CD14-positive monocyte (primary cell): Measurements from ENCODE around the gene SMCO3. TPM values are rescaled to one million over a fixed set of nuclear protein-coding genes. Genes with fewer than 3 reads are reported as not detected.
A peak's percentile ranks its signal among the peaks of the same experiment; 100 is the strongest.

Experiments used
- DNase-seq, 3 donors: peaks; one replicate each; pipeline ENCODE4 v3.0.0-alpha.2; 2011 to 2022
- H2AFZ ChIP-seq: 2 replicates; pipeline ENCODE4 v1.6.0; 2012; ENCODE audit warnings: mild to moderate bottlenecking, low read depth, low read length, inconsistent platforms; ENCODE audit not compliant: insufficient read depth, poor library complexity, severe bottlenecking
- H3K27ac ChIP-seq, 2 donors: 1 replicate in 1 of 2; 2 replicates in 1 of 2; pipeline ENCODE4 v1.5.1; 2012 to 2013; ENCODE audit warnings: low read length in 2 of 2, control low read depth in 1 of 2, inconsistent platforms in 1 of 2, low read depth in 1 of 2, mild to moderate bottlenecking in 1 of 2
- H3K27me3 ChIP-seq, 2 donors: one replicate each; pipeline versions ENCODE4 v1.6.0 to v1.6.1; 2011 to 2013; ENCODE audit warnings: low read length in 2 of 2; ENCODE audit not compliant: control insufficient read depth in 2 of 2, insufficient read depth in 2 of 2
- H3K36me3 ChIP-seq, 2 donors: replicated peaks in 1 of 2; 1 replicate in 1 of 2; 2 replicates in 1 of 2; pipeline versions ENCODE4 v1.5.1 to v1.6.1; 2012 to 2013; ENCODE audit warnings: low read length in 2 of 2, control low read depth in 1 of 2, inconsistent platforms in 1 of 2, mild to moderate bottlenecking in 1 of 2; ENCODE audit not compliant: insufficient read depth in 2 of 2, control insufficient read depth in 1 of 2
- H3K4me1 ChIP-seq, 2 donors: 1 replicate in 1 of 2; 2 replicates in 1 of 2; pipeline versions ENCODE4 v1.5.1 to v1.6.1; 2012 to 2013; ENCODE audit warnings: low read length in 2 of 2, control low read depth in 1 of 2, inconsistent platforms in 1 of 2, mild to moderate bottlenecking in 1 of 2, moderate library complexity in 1 of 2; ENCODE audit not compliant: insufficient read depth in 2 of 2, control insufficient read depth in 1 of 2
- H3K4me2 ChIP-seq: replicated peaks from 2 replicates; pipeline ENCODE3; 2012; ENCODE audit warnings: low read length, moderate library complexity, mild to moderate bottlenecking; ENCODE audit not compliant: poor library complexity, severe bottlenecking; ENCODE audit errors: extremely low read depth
- H3K4me3 ChIP-seq, 3 experiments: fragments of 200-600 bp in 1 of 3; sonication (generic) in 1 of 3; replicated peaks in 1 of 3; 1 replicate in 2 of 3; 2 replicates in 1 of 3; pipeline ENCODE4 v1.5.1; 2011 to 2013; ENCODE audit warnings: low read length in 3 of 3, mild to moderate bottlenecking in 3 of 3, control low read depth in 2 of 3, low read depth in 2 of 3, inconsistent platforms in 1 of 3, moderate library complexity in 1 of 3
- H3K79me2 ChIP-seq: 2 replicates; pipeline ENCODE4 v1.6.0; 2012; ENCODE audit warnings: mild to moderate bottlenecking, control low read depth, inconsistent platforms, low read length, moderate library complexity; ENCODE audit not compliant: insufficient read depth
- H3K9ac ChIP-seq: 2 replicates; pipeline ENCODE4 v1.6.0; 2017; ENCODE audit warnings: low read length, mild to moderate bottlenecking; ENCODE audit not compliant: insufficient read depth, poor library complexity, severe bottlenecking
- H3K9me3 ChIP-seq, 2 donors: replicated peaks in 1 of 2; 1 replicate in 1 of 2; 2 replicates in 1 of 2; pipeline versions ENCODE4 v1.5.1 to v1.6.1; 2012 to 2013; ENCODE audit warnings: low read length in 2 of 2, control low read depth in 1 of 2; ENCODE audit not compliant: control insufficient read depth in 1 of 2, insufficient read depth in 1 of 2
- H4K20me1 ChIP-seq: 2 replicates; pipeline ENCODE4 v1.6.0; 2012; ENCODE audit warnings: mild to moderate bottlenecking, low read length, control low read depth, moderate library complexity; ENCODE audit not compliant: insufficient read depth
- H3K27ac Mint-ChIP-seq, 7 donors: one replicate each; pipeline ENCODE4 v1.8.0; 2020; ENCODE audit warnings: mild to moderate bottlenecking in 7 of 7, mixed read lengths in 7 of 7, moderate library complexity in 6 of 7, inconsistent platforms in 2 of 7
- H3K27me3 Mint-ChIP-seq, 3 donors: one replicate each; pipeline ENCODE4 v1.8.0; 2021 to 2022; ENCODE audit warnings: low read depth in 3 of 3, mild to moderate bottlenecking in 3 of 3, mixed read lengths in 3 of 3, moderate library complexity in 3 of 3, inconsistent platforms in 1 of 3
- H3K36me3 Mint-ChIP-seq, 2 donors: one replicate each; pipeline ENCODE4 v1.8.0; 2020; ENCODE audit warnings: mixed read lengths in 2 of 2, inconsistent platforms in 1 of 2, mild to moderate bottlenecking in 1 of 2
- H3K4me1 Mint-ChIP-seq: one replicate; pipeline ENCODE4 v1.8.0; 2020; ENCODE audit warnings: mild to moderate bottlenecking, mixed read lengths
- H3K4me3 Mint-ChIP-seq, 2 donors: one replicate each; pipeline ENCODE4 v1.8.0; 2020; ENCODE audit warnings: mild to moderate bottlenecking in 2 of 2, mixed read lengths in 2 of 2, moderate library complexity in 1 of 2
- H3K9me3 Mint-ChIP-seq, 7 donors: one replicate each; pipeline ENCODE4 v1.8.0; 2020 to 2022; ENCODE audit warnings: mixed read lengths in 7 of 7, mild to moderate bottlenecking in 6 of 7, moderate library complexity in 6 of 7, inconsistent platforms in 2 of 7
- WGBS: methylation state at CpG from one replicate; pipeline ENCODE4 v1.1.5; 2013; ENCODE audit warnings: missing lambda C conversion rate; ENCODE audit not compliant: insufficient coverage; 5-methylcytosine and 5-hydroxymethylcytosine counted together
- intact Hi-C, 2 donors: fragments of 100-400 bp; cut with micrococcal nuclease; formaldehyde crosslinking; loops; one replicate each; pipeline versions ENCODE4 v1.15.0 to v1.15.1; 2023
- polyA plus RNA-seq, 3 donors: library from polyadenylated mRNA; depleted of rRNA in 1 of 3; unstranded in 2 of 3; stranded (reverse) in 1 of 3; fragments of 300-500 nt in 2 of 3; fragments of >200 nt in 1 of 3; fragmentation: Illumina TruSeq in 2 of 3; gene quantifications; 1 replicate in 2 of 3; 2 replicates in 1 of 3; pipeline ENCODE4 v1.2.3, GENCODE V29; 2012 to 2021
- TF ChIP-seq, protein P1 (sequence below): fragments of 200-600 bp; IDR thresholded peaks from one replicate; pipeline ENCODE4 v1.8.0; 2022; ENCODE audit warnings: antibody characterized with exemption, mild to moderate bottlenecking

SMCO3 gene
- polyA plus RNA-seq, 3 donors = 0.11 TPM; not detected in 2

DNA sequence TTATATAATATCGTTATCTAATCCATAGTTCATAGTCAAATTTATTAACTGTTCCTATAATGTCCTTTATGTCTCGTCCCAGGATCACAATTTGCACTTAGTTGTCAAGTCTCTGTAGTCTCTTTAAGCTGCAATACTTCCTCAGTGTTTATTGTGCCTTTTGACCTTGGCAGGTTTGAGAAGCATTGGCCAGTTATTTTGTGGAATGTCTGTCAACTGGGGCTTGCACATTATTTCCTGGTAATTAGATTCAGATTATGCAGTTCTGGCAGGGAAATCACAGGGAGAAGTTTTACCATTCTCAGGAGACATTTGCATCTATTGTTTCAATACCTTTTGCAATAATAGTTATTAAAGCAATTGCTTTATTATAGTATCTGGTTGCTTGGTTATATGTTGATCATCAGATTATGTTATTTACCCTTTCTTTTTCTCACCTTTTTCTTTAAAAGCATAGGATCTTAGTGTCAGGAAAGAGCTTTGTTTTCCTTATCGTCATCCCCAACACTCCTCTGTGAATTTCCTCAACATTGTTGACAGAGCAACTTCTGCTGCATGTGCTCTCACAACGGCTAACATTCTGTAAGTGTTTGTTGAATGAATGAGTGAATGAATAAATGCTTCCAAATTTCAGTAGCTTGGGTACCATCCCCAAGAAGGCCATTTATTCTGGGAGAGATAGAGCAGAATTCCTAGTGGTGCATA lies 33.0 kb upstream of the SMCO3 start:
- H3K4me1 ChIP-seq = no peaks in the 10 kb centered on the region
- TF ChIP-seq, protein P1, sequence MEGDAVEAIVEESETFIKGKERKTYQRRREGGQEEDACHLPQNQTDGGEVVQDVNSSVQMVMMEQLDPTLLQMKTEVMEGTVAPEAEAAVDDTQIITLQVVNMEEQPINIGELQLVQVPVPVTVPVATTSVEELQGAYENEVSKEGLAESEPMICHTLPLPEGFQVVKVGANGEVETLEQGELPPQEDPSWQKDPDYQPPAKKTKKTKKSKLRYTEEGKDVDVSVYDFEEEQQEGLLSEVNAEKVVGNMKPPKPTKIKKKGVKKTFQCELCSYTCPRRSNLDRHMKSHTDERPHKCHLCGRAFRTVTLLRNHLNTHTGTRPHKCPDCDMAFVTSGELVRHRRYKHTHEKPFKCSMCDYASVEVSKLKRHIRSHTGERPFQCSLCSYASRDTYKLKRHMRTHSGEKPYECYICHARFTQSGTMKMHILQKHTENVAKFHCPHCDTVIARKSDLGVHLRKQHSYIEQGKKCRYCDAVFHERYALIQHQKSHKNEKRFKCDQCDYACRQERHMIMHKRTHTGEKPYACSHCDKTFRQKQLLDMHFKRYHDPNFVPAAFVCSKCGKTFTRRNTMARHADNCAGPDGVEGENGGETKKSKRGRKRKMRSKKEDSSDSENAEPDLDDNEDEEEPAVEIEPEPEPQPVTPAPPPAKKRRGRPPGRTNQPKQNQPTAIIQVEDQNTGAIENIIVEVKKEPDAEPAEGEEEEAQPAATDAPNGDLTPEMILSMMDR = no peak
- Mint-ChIP-seq H3K27ac (no peak overlapping the region), H3K4me3 (no peak overlapping the region), H3K9me3 (no peaks in the 10 kb centered on the region), H3K4me1 (peaks cover 2% of the 10 kb centered on the region), H3K36me3 (no peaks in the 10 kb centered on the region), H3K27me3 (peaks cover 0 to 3% (median 2%) of the 10 kb centered on the region in 3 donors)
- no peak for DNase-seq
- no peak overlapping the region for H3K4me2 ChIP-seq
- H3K79me2 ChIP-seq = no peaks in the 10 kb centered on the region
- WGBS = no CpG with 5 or more reads among the region's 4 CpGs
- no peak overlapping the region for H2AFZ ChIP-seq
- no peak overlapping the region for H3K27ac ChIP-seq
- no peaks in the 10 kb centered on the region for H3K27me3 ChIP-seq
- H3K9me3 ChIP-seq = no peaks in the 10 kb centered on the region
- no peak overlapping the region for H3K4me3 ChIP-seq
- H3K36me3 ChIP-seq = no peaks in the 10 kb centered on the region
- no peaks in the 10 kb centered on the region for H4K20me1 ChIP-seq
- no peak overlapping the region for H3K9ac ChIP-seq
- intact Hi-C loops = loop anchor here (5.0 to 10.0 kb wide), 2 partner anchors 88 to 150 kb away; partner anchors contain the start of gene ERP27 (in 1 of the 2)

DNA sequence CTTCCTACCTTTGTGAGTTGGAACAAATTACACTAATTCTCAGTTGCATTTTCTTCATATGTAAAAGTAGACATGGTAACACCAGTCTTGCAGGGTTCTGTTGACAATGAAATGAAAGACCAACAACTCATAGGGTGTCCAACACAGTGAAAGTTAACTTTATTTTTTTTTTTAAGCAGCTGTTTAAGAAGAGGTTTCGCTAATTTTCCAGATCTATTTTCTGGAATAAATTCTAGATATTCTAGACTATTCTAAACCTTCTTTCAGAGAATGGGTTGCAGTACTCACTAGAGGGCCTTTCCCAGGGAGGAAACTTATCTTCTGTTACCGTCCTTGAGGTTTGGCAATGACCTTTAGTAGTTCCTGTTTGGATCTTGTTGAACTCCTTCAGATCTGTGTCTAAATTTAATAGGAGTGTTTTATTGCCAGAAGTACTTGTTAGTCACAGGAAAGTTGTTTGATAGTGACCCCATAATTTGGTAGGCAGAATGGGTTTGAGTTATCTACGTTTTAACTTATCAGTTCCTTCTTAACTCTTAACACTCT lies 32.1 kb upstream of the SMCO3 start:
- intact Hi-C loops = loop anchor here (5.0 to 10.0 kb wide), 2 partner anchors 89 to 151 kb away; partner anchors contain the start of gene ERP27 (in 1 of the 2)
- Histone ChIP-seq H3K9ac (no peak overlapping the region), H3K4me3 (no peak overlapping the region), H3K27me3 (no peaks in the 10 kb centered on the region), H3K9me3 (no peaks in the 10 kb centered on the region), H3K79me2 (no peaks in the 10 kb centered on the region), H4K20me1 (no peaks in the 10 kb centered on the region), H3K36me3 (no peaks in the 10 kb centered on the region), H2AFZ (no peak overlapping the region), H3K27ac (no peak overlapping the region), H3K4me1 (no peaks in the 10 kb centered on the region), H3K4me2 (no peak overlapping the region)
- no peaks in the 10 kb centered on the region for H3K9me3 Mint-ChIP-seq
- no peak overlapping the region for H3K27ac Mint-ChIP-seq
- TF ChIP-seq, protein P1 = no peak
- DNase-seq = peak in 2 of 3 donors; percentile 14 to 15
- no peaks in the 10 kb centered on the region for H3K36me3 Mint-ChIP-seq
- H3K4me1 Mint-ChIP-seq = peaks cover 2% of the 10 kb centered on the region
- peaks cover 0 to 2% (median 0%) of the 10 kb centered on the region in 3 donors for H3K27me3 Mint-ChIP-seq
- WGBS = 0% methylated on average over 1 of the region's 3 CpGs
- H3K4me3 Mint-ChIP-seq = no peak overlapping the region
